K562 (cell line): ENCODE data around the gene ECI1. TPM values are rescaled to one million over a fixed set of nuclear protein-coding genes. Genes with fewer than 3 reads are reported as not detected.

Experiments
- BRF1 ChIP-seq: IDR thresholded peaks from 3 replicates; pipeline ENCODE4 v1.6.1; 2011; ENCODE audit warnings: borderline replicate concordance, mild to moderate bottlenecking; ENCODE audit not compliant: insufficient read length; ENCODE audit errors: extremely low read depth
- ETV1 ChIP-seq: fragments of 450-650 bp; conservative IDR thresholded peaks from 2 replicates; pipeline ENCODE4 v1.6.1; 2016; ENCODE audit warnings: missing genetic modification characterization, control low read depth, low read depth, missing compliant biosample characterization
- FOXA3 ChIP-seq, 2 experiments: fragments of 450-650 bp in 1 of 2; sonication (generic) in 1 of 2; formaldehyde crosslinking; IDR thresholded peaks in 1 of 2; conservative IDR thresholded peaks in 1 of 2; 2 replicates each; pipeline versions ENCODE4 v1.4.0 to v1.8.0; 2020 to 2022; ENCODE audit warnings: mild to moderate bottlenecking in 2 of 2, missing genetic modification reagents in 1 of 2
- GATAD2B ChIP-seq: fragments of 450-650 bp; IDR thresholded peaks from 2 replicates; pipeline ENCODE4 v1.6.1; 2017; ENCODE audit warnings: mild to moderate bottlenecking, borderline replicate concordance
- KDM2B ChIP-seq: fragments of 250-450 bp; sonication (Bioruptor Pico); IDR thresholded peaks from 2 replicates; pipeline ENCODE4 v1.8.0; 2021; ENCODE audit warnings: mild to moderate bottlenecking, moderate library complexity
- RBM17 ChIP-seq: fragments of 200-400 bp; formaldehyde crosslinking; IDR thresholded peaks from 2 replicates; pipeline ENCODE4 v1.6.1; 2017; ENCODE audit warnings: low read depth, mild to moderate bottlenecking, low read length, borderline replicate concordance
- SAFB ChIP-seq: fragments of 200-400 bp; formaldehyde crosslinking; IDR thresholded peaks from 2 replicates; pipeline ENCODE4 v1.6.1; 2017; ENCODE audit warnings: low read depth, low read length, borderline replicate concordance
- SETDB1 ChIP-seq: IDR thresholded peaks from one replicate; pipeline ENCODE4 v1.6.1; 2012; ENCODE audit warnings: low read length, control low read depth, inconsistent platforms
- SIN3B ChIP-seq: fragments of 450-650 bp; IDR thresholded peaks from 2 replicates; pipeline ENCODE4 v1.6.1; 2017; ENCODE audit warnings: low read depth, mild to moderate bottlenecking, moderate library complexity
- SMARCA5 ChIP-seq: fragments of 450-650 bp; IDR thresholded peaks from 2 replicates; pipeline ENCODE4 v1.6.1; 2016
- XRCC3 ChIP-seq: fragments of 450-650 bp; IDR thresholded peaks from 2 replicates; pipeline ENCODE4 v1.6.1; 2017; ENCODE audit warnings: mild to moderate bottlenecking, moderate library complexity
- ZNF589 ChIP-seq: fragments of 200-800 bp; sonication (Bioruptor generic); IDR thresholded peaks from 2 replicates; pipeline ENCODE4 v1.6.1; 2016; ENCODE audit warnings: low read depth, missing genetic modification characterization, missing compliant biosample characterization
- polyA plus RNA-seq, 8 experiments: library from polyadenylated mRNA; depleted of rRNA in 4 of 8; stranded (reverse) in 5 of 8; unstranded in 3 of 8; fragments of >200 nt; fragmentation: Nextera tagmentation in 2 of 8; fragmentation: Illumina TruSeq in 1 of 8; extraction: Ambion mirVana in 2 of 8; extraction: Trizol in 1 of 8; gene quantifications; 2 replicates each; pipeline versions ENCODE4 v1.2.1 to v1.2.3, GENCODE V29; 2011 to 2014; ENCODE audit warnings: inconsistent platforms in 1 of 8, missing spikeins in 1 of 8
- total RNA-seq, 7 experiments: library from RNA; depleted of rRNA in 6 of 7; stranded (reverse); fragments of >200 nt in 6 of 7; fragmentation: Illumina TruSeq in 2 of 7; extraction: Trizol in 2 of 7; gene quantifications; 2 replicates each; pipeline versions ENCODE4 v1.2.1 to v1.2.3, GENCODE V29; 2011 to 2021; ENCODE audit warnings: low replicate concordance in 1 of 7
- TF ChIP-seq, protein P1 (sequence below): fragments of 250-450 bp; sonication (Bioruptor Pico); IDR thresholded peaks from 2 replicates; pipeline ENCODE4 v1.4.0; 2020; ENCODE audit warnings: mild to moderate bottlenecking, moderate library complexity
- TF ChIP-seq, protein P2 (sequence below): fragments of 250-450 bp; sonication (Bioruptor Pico); IDR thresholded peaks from 2 replicates; pipeline ENCODE4 v1.8.0; 2022; ENCODE audit warnings: inconsistent platforms
- TF ChIP-seq, protein P3 (sequence below): fragments of 450-650 bp; conservative IDR thresholded peaks from 2 replicates; pipeline ENCODE4 v1.6.1; 2016; ENCODE audit warnings: missing genetic modification characterization, low read depth, mild to moderate bottlenecking, missing compliant biosample characterization, moderate library complexity
- TF ChIP-seq, protein P4 (sequence below): sonication (generic); formaldehyde crosslinking; IDR thresholded peaks from 2 replicates; pipeline ENCODE4 v1.8.0; 2022; ENCODE audit warnings: missing genetic modification reagents, mild to moderate bottlenecking, moderate library complexity, borderline replicate concordance
- TF ChIP-seq, protein P5 (sequence below): fragments of 250-450 bp; sonication (Bioruptor Pico); IDR thresholded peaks from 2 replicates; pipeline ENCODE4 v1.4.0; 2020
- TF ChIP-seq, protein P6 (sequence below): sonication (generic); formaldehyde crosslinking; IDR thresholded peaks from 2 replicates; pipeline ENCODE4 v1.8.1; 2023; ENCODE audit warnings: mild to moderate bottlenecking, missing genetic modification reagents

Gene ECI1
- total and polyA plus RNA-seq, 9 of the 15 experiments (the other 6 are each of a cell fraction or from before 2014, with no cell fraction given) = 4.7 to 189 (median 54.0) TPM

DNA sequence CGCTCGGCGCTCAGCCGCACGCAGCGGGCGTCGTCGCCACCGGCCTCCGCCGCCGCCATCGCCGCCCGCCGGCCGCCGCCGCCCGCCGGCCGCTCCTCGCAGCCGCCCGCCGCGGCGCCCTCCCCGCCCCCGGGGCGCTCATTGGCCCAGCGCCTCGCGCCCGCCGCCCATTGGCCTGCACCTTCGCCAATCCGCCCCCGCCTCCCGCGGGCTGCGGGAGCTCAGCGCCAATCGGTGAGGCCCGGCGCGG lies 36.7 kb downstream of the ECI1 start, which contains the start of gene PGP (continued):
- TF ChIP-seq, protein P1, sequence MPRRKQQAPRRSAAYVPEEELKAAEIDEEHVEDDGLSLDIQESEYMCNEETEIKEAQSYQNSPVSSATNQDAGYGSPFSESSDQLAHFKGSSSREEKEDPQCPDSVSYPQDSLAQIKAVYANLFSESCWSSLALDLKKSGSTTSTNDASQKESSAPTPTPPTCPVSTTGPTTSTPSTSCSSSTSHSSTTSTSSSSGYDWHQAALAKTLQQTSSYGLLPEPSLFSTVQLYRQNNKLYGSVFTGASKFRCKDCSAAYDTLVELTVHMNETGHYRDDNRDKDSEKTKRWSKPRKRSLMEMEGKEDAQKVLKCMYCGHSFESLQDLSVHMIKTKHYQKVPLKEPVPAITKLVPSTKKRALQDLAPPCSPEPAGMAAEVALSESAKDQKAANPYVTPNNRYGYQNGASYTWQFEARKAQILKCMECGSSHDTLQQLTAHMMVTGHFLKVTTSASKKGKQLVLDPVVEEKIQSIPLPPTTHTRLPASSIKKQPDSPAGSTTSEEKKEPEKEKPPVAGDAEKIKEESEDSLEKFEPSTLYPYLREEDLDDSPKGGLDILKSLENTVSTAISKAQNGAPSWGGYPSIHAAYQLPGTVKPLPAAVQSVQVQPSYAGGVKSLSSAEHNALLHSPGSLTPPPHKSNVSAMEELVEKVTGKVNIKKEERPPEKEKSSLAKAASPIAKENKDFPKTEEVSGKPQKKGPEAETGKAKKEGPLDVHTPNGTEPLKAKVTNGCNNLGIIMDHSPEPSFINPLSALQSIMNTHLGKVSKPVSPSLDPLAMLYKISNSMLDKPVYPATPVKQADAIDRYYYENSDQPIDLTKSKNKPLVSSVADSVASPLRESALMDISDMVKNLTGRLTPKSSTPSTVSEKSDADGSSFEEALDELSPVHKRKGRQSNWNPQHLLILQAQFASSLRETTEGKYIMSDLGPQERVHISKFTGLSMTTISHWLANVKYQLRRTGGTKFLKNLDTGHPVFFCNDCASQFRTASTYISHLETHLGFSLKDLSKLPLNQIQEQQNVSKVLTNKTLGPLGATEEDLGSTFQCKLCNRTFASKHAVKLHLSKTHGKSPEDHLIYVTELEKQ (CRISPR knock-in tag) = no peak
- TF ChIP-seq KDM2B = no peak
- TF ChIP-seq RBM17 = no peak
- TF ChIP-seq, protein P2, sequence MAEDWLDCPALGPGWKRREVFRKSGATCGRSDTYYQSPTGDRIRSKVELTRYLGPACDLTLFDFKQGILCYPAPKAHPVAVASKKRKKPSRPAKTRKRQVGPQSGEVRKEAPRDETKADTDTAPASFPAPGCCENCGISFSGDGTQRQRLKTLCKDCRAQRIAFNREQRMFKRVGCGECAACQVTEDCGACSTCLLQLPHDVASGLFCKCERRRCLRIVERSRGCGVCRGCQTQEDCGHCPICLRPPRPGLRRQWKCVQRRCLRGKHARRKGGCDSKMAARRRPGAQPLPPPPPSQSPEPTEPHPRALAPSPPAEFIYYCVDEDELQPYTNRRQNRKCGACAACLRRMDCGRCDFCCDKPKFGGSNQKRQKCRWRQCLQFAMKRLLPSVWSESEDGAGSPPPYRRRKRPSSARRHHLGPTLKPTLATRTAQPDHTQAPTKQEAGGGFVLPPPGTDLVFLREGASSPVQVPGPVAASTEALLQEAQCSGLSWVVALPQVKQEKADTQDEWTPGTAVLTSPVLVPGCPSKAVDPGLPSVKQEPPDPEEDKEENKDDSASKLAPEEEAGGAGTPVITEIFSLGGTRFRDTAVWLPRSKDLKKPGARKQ = no peak
- TF ChIP-seq SETDB1 = no peak
- no peak for TF ChIP-seq GATAD2B
- TF ChIP-seq, protein P3, sequence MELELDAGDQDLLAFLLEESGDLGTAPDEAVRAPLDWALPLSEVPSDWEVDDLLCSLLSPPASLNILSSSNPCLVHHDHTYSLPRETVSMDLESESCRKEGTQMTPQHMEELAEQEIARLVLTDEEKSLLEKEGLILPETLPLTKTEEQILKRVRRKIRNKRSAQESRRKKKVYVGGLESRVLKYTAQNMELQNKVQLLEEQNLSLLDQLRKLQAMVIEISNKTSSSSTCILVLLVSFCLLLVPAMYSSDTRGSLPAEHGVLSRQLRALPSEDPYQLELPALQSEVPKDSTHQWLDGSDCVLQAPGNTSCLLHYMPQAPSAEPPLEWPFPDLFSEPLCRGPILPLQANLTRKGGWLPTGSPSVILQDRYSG (tag) = no peak; the same call in 1 of the 2 replicates
- no peak for TF ChIP-seq XRCC3
- peak; percentile 100 for TF ChIP-seq ZNF589
- no peak for TF ChIP-seq SMARCA5
- TF ChIP-seq, protein P4, sequence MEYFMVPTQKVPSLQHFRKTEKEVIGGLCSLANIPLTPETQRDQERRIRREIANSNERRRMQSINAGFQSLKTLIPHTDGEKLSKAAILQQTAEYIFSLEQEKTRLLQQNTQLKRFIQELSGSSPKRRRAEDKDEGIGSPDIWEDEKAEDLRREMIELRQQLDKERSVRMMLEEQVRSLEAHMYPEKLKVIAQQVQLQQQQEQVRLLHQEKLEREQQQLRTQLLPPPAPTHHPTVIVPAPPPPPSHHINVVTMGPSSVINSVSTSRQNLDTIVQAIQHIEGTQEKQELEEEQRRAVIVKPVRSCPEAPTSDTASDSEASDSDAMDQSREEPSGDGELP (CRISPR knock-in tag) = no peak
- peak; percentile 63; the same call in 1 of the 2 replicates for TF ChIP-seq ETV1 (tag)
- TF ChIP-seq FOXA3 (CRISPR knock-in tag; conservative IDR thresholded peaks at IDR 0.05 in 1 of 2, IDR thresholded peaks at IDR 0.05 in 1 of 2) = no peak
- TF ChIP-seq, protein P5, sequence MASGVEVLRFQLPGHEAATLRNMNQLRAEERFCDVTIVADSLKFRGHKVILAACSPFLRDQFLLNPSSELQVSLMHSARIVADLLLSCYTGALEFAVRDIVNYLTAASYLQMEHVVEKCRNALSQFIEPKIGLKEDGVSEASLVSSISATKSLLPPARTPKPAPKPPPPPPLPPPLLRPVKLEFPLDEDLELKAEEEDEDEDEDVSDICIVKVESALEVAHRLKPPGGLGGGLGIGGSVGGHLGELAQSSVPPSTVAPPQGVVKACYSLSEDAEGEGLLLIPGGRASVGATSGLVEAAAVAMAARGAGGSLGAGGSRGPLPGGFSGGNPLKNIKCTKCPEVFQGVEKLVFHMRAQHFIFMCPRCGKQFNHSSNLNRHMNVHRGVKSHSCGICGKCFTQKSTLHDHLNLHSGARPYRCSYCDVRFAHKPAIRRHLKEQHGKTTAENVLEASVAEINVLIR (CRISPR knock-in tag) = no peak
- no peak for TF ChIP-seq SAFB
- TF ChIP-seq, protein P6, sequence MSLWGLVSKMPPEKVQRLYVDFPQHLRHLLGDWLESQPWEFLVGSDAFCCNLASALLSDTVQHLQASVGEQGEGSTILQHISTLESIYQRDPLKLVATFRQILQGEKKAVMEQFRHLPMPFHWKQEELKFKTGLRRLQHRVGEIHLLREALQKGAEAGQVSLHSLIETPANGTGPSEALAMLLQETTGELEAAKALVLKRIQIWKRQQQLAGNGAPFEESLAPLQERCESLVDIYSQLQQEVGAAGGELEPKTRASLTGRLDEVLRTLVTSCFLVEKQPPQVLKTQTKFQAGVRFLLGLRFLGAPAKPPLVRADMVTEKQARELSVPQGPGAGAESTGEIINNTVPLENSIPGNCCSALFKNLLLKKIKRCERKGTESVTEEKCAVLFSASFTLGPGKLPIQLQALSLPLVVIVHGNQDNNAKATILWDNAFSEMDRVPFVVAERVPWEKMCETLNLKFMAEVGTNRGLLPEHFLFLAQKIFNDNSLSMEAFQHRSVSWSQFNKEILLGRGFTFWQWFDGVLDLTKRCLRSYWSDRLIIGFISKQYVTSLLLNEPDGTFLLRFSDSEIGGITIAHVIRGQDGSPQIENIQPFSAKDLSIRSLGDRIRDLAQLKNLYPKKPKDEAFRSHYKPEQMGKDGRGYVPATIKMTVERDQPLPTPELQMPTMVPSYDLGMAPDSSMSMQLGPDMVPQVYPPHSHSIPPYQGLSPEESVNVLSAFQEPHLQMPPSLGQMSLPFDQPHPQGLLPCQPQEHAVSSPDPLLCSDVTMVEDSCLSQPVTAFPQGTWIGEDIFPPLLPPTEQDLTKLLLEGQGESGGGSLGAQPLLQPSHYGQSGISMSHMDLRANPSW = no peak
- TF ChIP-seq SIN3B = no peak
- TF ChIP-seq BRF1 = no peak
